Parathyroid adenoma (tissue), 2 donors: ENCODE measurements around the gene PTCD1.

Experiments used
- H2AFZ ChIP-seq: fragments of 300-600 bp; sonication (generic); one replicate; pipeline ENCODE4 v1.7.0; 2017; ENCODE audit warnings: antibody characterized with exemption, mild to moderate bottlenecking
- H3K27ac ChIP-seq: fragments of 300-600 bp; sonication (generic); one replicate; pipeline ENCODE4 v1.7.0; 2017
- H3K27me3 ChIP-seq: fragments of 300-600 bp; sonication (generic); one replicate; pipeline ENCODE4 v1.7.0; 2017; ENCODE audit warnings: low read length; ENCODE audit not compliant: control insufficient read depth, insufficient read depth
- H3K36me3 ChIP-seq: fragments of 300-600 bp; sonication (generic); one replicate; pipeline ENCODE4 v1.7.0; 2017; ENCODE audit warnings: low read length; ENCODE audit not compliant: control insufficient read depth, insufficient read depth
- H3K4me1 ChIP-seq: fragments of 300-600 bp; sonication (generic); one replicate; pipeline ENCODE4 v1.7.0; 2017; ENCODE audit warnings: control low read depth
- H3K4me2 ChIP-seq: fragments of 300-600 bp; sonication (generic); one replicate; pipeline ENCODE4 v1.7.0; 2017; ENCODE audit warnings: low read length
- H3K4me3 ChIP-seq: fragments of 300-600 bp; sonication (generic); one replicate; pipeline ENCODE4 v1.7.0; 2017; ENCODE audit warnings: low read depth, low read length
- H3K79me2 ChIP-seq: fragments of 300-600 bp; sonication (generic); one replicate; pipeline ENCODE4 v1.7.0; 2017; ENCODE audit warnings: control low read depth
- H3K9ac ChIP-seq: fragments of 300-600 bp; sonication (generic); one replicate; pipeline ENCODE4 v1.7.0; 2017; ENCODE audit warnings: mild to moderate bottlenecking
- H3K9me3 ChIP-seq: fragments of 300-600 bp; sonication (generic); one replicate; pipeline ENCODE4 v1.7.0; 2017; ENCODE audit warnings: low read length; ENCODE audit not compliant: control insufficient read depth
- CTCF ChIP-seq: fragments of 300-600 bp; sonication (generic); IDR thresholded peaks from one replicate; pipeline ENCODE4 v1.7.0; 2017; ENCODE audit warnings: antibody characterized with exemption, mild to moderate bottlenecking
- donor health status: primary hyperparathyroidism.

PTCD1 gene

DNA sequence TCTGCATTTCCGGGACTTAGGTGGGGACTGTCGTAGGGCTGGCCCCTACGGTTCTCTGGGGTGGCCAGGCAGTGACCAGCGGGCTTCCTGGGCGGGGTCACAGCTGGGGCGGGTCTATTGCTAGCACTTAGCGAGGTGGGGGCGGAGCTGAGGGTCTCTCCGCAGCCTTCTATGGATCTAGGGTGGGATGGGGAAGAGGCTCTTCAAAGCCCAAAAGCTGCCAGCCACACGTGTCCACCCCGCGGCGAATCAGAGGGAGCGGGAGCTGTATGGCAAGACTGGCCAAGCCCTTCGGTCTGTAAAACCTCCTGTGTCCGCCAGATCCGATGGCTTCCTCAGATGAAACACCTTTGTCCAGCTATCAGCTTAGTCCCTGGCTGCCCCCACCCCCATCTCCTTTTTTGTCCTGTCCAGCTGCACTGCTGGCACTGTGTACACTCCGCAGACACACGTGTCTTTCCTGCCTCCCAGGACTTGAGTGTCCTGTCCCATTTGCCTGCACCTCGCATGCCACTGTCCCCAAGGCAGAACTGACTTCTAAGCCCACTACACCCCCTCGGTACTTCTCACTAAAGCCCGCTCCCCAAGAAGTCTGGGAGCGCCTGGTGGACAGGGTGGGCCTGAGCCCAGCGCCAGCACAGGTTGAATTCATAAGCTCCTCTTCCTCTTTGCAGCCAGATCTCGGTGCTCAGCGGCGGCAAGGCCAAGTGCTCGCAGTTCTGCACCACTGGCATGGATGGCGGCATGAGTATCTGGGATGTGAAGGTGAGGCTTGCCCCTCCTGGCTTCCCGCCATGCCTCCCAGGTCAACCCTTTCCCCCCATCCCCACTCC is 45.0 kb downstream of the PTCD1 start:
- no peaks in the 10 kb centered on the region for H3K9me3 ChIP-seq
- no peak overlapping the region for H3K9ac ChIP-seq
- TF ChIP-seq CTCF: no peak
- H3K4me2 ChIP-seq: peak overlapping the region; percentile 91
- H3K79me2 ChIP-seq: no peaks in the 10 kb centered on the region
- H3K4me1 ChIP-seq: peaks cover 5% of the 10 kb centered on the region
- H3K4me3 ChIP-seq: peak overlapping the region; percentile 60
- peak overlapping the region; percentile 27 for H3K27ac ChIP-seq
- no peaks in the 10 kb centered on the region for H3K27me3 ChIP-seq
- H2AFZ ChIP-seq: peak overlapping the region; percentile 97
- no peaks in the 10 kb centered on the region for H3K36me3 ChIP-seq

DNA sequence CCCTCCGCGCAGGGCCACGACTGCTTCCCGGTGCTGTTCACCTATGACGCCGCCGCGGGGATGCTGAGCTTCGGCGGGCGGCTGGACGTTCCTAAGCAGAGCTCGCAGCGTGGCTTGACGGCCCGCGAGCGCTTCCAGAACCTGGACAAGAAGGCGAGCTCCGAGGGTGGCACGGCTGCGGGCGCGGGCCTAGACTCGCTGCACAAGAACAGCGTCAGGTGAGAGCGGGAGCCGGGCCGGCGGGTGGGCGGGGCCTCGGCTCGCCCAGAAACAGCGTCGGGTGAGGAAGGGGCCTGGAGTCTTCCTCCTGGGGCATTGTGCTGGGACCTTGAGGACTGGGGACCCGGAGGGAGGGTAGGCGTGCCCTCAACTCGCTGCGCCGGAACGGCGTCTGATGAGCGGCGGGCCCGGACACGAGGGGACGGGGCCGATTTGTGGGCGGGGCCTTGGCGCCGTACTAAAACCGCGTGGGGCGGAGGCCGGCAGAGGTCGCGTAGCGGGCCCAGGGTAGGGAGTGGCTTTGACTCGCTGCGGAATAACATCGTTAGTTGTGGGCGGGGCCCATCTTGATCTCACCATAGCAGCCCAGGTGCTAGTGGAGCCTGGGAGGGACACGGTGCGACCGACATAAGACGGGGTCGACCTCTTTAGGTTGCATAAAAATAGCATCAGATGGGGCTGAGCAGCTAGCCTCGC is 45.8 kb downstream of the PTCD1 start:
- Histone ChIP-seq H3K4me2 (peak overlapping the region; percentile 91), H3K9ac (peak overlapping the region; percentile 43), H3K79me2 (no peaks in the 10 kb centered on the region), H3K9me3 (no peaks in the 10 kb centered on the region), H3K27me3 (no peaks in the 10 kb centered on the region), H3K27ac (peak overlapping the region; percentile 27), H3K4me3 (peak overlapping the region; percentile 60), H2AFZ (peak overlapping the region; percentile 97), H3K36me3 (no peaks in the 10 kb centered on the region), H3K4me1 (peaks cover 5% of the 10 kb centered on the region)
- TF ChIP-seq CTCF: no peak

DNA sequence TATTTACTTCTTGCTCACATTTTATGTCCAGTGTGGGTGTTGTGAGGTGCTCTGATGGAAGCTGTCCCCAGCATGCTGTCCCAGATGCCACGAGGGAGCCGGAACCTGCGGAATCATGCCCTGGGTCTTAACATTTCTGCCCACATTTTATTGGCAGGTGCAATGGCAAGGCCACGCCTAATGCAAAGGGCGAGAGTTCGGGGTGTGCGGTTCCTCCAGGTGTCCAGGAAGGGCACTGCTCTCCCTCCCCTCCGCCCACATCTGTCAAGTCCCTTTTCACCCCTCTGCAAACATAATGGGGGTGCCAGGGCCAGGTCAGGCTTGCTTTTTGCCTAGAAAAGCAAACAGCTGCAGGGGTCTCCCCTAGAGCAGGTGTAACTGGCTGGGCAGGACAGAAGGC is 46.6 kb downstream of the PTCD1 start:
- Histone ChIP-seq H3K27me3 (no peaks in the 10 kb centered on the region), H3K9ac (no peak overlapping the region), H3K4me1 (peaks cover 5% of the 10 kb centered on the region), H3K4me2 (peak overlapping the region; percentile 91), H2AFZ (peak overlapping the region; percentile 97), H3K36me3 (no peaks in the 10 kb centered on the region), H3K79me2 (no peaks in the 10 kb centered on the region), H3K27ac (no peak overlapping the region), H3K9me3 (no peaks in the 10 kb centered on the region), H3K4me3 (no peak overlapping the region)
- no peak for TF ChIP-seq CTCF

DNA sequence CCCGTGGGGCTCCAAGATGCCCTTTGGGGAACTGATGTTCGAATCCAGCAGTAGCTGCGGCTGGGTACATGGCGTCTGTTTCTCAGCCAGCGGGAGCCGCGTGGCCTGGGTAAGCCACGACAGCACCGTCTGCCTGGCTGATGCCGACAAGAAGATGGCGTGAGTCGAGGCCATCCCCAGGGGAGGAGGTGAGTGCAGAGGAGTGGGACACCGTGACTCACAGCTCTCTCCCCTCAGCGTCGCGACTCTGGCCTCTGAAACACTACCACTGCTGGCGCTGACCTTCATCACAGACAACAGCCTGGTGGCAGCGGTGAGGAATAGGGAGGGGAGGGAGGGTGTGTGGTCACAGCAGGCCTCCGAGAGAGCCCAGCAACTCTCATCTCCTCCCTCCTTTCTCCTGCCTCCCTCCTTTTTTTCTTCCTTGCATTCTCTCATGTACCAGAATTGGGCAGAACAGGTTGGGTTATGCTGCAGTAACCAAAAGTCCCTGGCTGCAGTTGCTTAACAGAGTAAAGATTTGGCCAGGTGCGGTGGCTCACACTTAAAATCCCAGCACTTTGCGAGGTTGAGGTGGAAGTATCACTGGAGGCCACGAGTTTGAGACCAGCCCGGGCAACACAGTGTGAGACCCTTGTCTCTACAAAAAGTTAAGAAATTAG is 47.5 kb downstream of the PTCD1 start:
- H3K9ac ChIP-seq: no peak overlapping the region
- no peak for TF ChIP-seq CTCF
- H3K27ac ChIP-seq: no peak overlapping the region
- H3K4me2 ChIP-seq: no peak overlapping the region
- H3K36me3 ChIP-seq: no peaks in the 10 kb centered on the region
- H3K27me3 ChIP-seq: no peaks in the 10 kb centered on the region
- H3K9me3 ChIP-seq: no peaks in the 10 kb centered on the region
- peaks cover 5% of the 10 kb centered on the region for H3K4me1 ChIP-seq
- no peak overlapping the region for H3K4me3 ChIP-seq
- no peak overlapping the region for H2AFZ ChIP-seq
- H3K79me2 ChIP-seq: no peaks in the 10 kb centered on the region
